Natural killer cell treated with Interleukin-12 subunit alpha and Interleukin-12 subunit beta and Interleukin-15 and Interleukin-18, amount 100 ng/mL, for 72 hours (primary cell): ENCODE measurements around the gene CALD1. TPM values are rescaled to one million over a fixed set of nuclear protein-coding genes. Genes with fewer than 3 reads are reported as not detected.

Source experiments
- ATAC-seq, 2 donors: fragments of 150-1000 bp; cut with Tn5 transposase in 1 of 2; sonication (Bioruptor Pico), chemical (Tn5 transposase) in 1 of 2; 2 replicates each; pipeline ENCODE4 v1.10.0; 2021
- DNase-seq: peaks from one replicate; pipeline ENCODE4 v3.0.0; 2022; ENCODE audit warnings: low spot score
- H3K27ac Mint-ChIP-seq, 2 donors: 1 replicate in 1 of 2; 2 replicates in 1 of 2; pipeline ENCODE4 v1.8.0; 2022; ENCODE audit warnings: mixed read lengths in 2 of 2, mild to moderate bottlenecking in 1 of 2, moderate library complexity in 1 of 2
- H3K27me3 Mint-ChIP-seq, 2 donors: 1 replicate in 1 of 2; 2 replicates in 1 of 2; pipeline ENCODE4 v1.8.0; 2022; ENCODE audit warnings: mixed read lengths in 2 of 2
- H3K36me3 Mint-ChIP-seq: one replicate; pipeline ENCODE4 v1.8.0; 2022; ENCODE audit warnings: mixed read lengths
- H3K4me1 Mint-ChIP-seq, 2 donors: 1 replicate in 1 of 2; 2 replicates in 1 of 2; pipeline ENCODE4 v1.8.0; 2022; ENCODE audit warnings: low read depth in 2 of 2, mixed read lengths in 2 of 2, mild to moderate bottlenecking in 1 of 2
- H3K4me3 Mint-ChIP-seq: one replicate; pipeline ENCODE4 v1.8.0; 2022; ENCODE audit warnings: mixed read lengths
- H3K9me3 Mint-ChIP-seq: 2 replicates; pipeline ENCODE4 v1.8.0; 2022; ENCODE audit warnings: mixed read lengths
- total RNA-seq, 2 donors: library from RNA; stranded (reverse); gene quantifications; one replicate each; pipeline ENCODE4 v1.2.3, GENCODE V29; 2022

Gene CALD1
- total RNA-seq, 2 donors from 2014 or later = 0.11 to 0.40 TPM

DNA sequence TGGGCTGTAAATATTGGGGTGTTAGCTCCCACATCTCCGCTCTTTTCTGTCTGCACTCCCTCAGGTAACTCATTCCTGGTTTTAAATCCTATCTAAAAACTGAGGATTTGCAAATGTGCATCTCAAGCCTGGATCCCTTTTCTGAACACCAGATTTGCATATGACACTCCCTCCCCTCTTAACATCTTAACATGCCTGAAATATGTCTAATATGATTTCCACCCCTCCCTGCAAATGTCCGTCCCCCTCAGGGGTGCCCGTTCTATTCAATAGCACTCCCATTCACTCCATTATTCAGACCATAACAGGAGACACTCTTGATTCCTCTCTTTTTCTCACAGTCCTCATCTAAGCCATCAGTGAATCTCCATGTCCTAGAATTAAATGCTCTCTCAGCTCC lies 8.3 kb upstream of the CALD1 start:
- Mint-ChIP-seq H3K36me3 (no peaks in the 10 kb centered on the region), H3K9me3 (no peaks in the 10 kb centered on the region), H3K4me3 (no peak overlapping the region), H3K4me1 (no peaks in the 10 kb centered on the region), H3K27ac (no peak overlapping the region), H3K27me3 (peaks cover 20 to 26% of the 10 kb centered on the region in 2 donors)
- DNase-seq = no peak
- no peak for ATAC-seq

DNA sequence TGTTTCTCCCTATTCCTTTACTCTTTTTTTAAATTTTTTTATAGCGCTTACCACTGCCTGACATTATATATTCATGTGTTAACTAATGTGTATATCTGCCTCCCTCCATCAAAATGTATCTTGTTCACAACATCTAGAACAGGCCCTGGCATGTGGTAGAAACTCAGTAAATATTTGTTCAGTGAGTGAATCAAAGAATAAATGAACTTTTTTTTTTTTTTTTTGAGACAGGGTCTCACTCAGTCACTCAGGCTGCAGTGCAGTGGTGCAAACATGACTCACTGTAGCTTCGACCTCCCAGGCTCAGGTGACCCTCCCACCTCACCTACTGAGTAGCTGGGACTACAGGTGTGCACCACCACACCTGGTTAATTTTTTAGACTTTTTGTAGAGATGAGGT lies 7.5 kb upstream of the CALD1 start:
- Mint-ChIP-seq H3K4me3 (no peak overlapping the region), H3K36me3 (no peaks in the 10 kb centered on the region), H3K9me3 (no peaks in the 10 kb centered on the region), H3K4me1 (no peaks in the 10 kb centered on the region), H3K27me3 (peaks cover 15 to 22% of the 10 kb centered on the region in 2 donors), H3K27ac (no peak overlapping the region)
- ATAC-seq = no peak
- no peak for DNase-seq

DNA sequence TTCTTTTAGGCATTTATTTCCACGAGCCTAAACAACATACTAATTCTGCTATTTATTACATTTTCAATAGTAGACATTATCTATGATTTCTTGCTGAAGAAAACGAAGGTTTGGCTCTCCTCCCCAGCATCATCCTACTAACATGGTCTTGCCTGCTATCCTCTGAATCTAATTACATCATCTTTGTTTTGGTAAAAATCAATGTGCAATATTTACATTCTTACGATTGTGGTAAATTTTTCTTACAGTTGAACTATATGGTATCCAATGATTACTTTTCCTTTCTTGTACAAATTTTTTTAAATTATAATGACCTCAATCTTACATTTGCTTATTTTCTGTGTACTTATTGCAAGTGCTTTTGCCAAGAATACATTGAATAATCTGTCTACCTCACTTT lies 7.0 kb upstream of the CALD1 start:
- no peak for ATAC-seq
- DNase-seq = no peak
- Mint-ChIP-seq H3K27me3 (peaks cover 17 to 26% of the 10 kb centered on the region in 2 donors), H3K9me3 (no peaks in the 10 kb centered on the region), H3K4me1 (no peaks in the 10 kb centered on the region), H3K36me3 (no peaks in the 10 kb centered on the region), H3K4me3 (no peak overlapping the region), H3K27ac (no peak overlapping the region)

DNA sequence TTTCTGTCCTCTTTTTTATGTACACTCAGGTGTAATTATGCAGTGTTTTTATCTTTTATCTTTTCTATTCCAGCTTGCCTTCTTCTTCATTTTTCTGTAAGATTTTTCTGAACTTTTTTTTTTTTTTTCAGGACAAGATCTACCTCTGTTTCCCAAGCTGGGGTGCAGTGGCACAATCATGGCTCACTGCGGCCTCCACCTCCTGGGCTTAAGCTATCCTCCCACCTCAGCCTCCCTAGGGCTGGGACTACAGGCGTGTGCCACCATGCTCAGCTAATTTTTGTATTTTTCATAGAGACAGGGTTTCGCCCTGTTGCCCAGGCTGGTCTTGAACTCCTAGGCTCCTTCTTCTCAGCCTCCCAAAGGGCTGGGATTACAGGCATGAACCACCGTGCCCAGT lies 6.3 kb upstream of the CALD1 start:
- DNase-seq (no peak), ATAC-seq (no peak)
- H3K4me3 Mint-ChIP-seq = no peak overlapping the region
- no peak overlapping the region for H3K27ac Mint-ChIP-seq
- H3K36me3 Mint-ChIP-seq = no peaks in the 10 kb centered on the region
- H3K9me3 Mint-ChIP-seq = no peaks in the 10 kb centered on the region
- no peaks in the 10 kb centered on the region for H3K4me1 Mint-ChIP-seq
- H3K27me3 Mint-ChIP-seq = peaks cover 19 to 29% of the 10 kb centered on the region in 2 donors

DNA sequence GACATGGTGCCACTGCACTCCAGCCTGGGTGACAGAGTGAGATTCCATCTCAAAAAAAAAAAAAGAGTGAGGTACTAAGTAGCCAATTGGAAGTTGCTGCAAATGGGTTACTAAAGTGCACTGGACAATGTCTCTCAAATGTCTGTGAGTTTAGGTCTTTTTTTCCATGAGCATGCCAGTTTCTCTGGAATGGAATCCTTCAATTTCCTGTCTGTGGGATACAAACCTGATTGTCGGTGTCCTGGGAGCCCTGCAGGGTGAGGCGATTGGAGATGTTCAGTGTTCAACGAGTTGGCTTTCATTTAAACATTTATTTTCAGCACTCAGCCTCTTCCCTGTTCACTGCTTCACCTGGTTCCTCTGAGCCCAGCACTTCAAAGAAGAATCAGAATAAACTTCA lies 5.3 kb upstream of the CALD1 start:
- Mint-ChIP-seq H3K4me3 (no peak overlapping the region), H3K36me3 (no peaks in the 10 kb centered on the region), H3K27ac (no peak overlapping the region), H3K27me3 (peaks cover 19 to 36% of the 10 kb centered on the region in 2 donors), H3K9me3 (no peaks in the 10 kb centered on the region), H3K4me1 (no peaks in the 10 kb centered on the region)
- DNase-seq (no peak), ATAC-seq (no peak)

DNA sequence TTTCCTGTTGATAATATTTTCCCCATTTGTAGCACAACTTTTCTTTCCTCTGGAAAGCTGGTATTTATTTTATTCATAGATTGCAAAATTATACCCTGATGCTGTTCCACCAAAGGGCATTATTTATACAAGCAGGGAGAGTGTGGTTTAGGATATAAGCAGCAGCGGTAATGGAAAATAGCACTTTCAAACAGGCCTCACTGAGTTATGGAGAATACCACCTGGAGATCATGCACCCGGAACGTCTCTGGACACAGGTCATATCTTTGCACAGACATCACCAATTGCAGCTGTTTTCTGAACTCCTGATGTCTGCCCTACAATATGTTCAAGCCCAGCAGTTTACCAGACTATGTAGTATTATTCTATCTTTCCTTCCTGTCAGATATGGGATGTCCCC lies 2.0 kb upstream of the CALD1 start:
- Mint-ChIP-seq H3K9me3 (no peaks in the 10 kb centered on the region), H3K27me3 (peaks cover 17 to 45% of the 10 kb centered on the region in 2 donors), H3K4me3 (no peak overlapping the region), H3K4me1 (no peaks in the 10 kb centered on the region), H3K36me3 (no peaks in the 10 kb centered on the region), H3K27ac (no peak overlapping the region)
- DNase-seq (no peak), ATAC-seq (no peak)

DNA sequence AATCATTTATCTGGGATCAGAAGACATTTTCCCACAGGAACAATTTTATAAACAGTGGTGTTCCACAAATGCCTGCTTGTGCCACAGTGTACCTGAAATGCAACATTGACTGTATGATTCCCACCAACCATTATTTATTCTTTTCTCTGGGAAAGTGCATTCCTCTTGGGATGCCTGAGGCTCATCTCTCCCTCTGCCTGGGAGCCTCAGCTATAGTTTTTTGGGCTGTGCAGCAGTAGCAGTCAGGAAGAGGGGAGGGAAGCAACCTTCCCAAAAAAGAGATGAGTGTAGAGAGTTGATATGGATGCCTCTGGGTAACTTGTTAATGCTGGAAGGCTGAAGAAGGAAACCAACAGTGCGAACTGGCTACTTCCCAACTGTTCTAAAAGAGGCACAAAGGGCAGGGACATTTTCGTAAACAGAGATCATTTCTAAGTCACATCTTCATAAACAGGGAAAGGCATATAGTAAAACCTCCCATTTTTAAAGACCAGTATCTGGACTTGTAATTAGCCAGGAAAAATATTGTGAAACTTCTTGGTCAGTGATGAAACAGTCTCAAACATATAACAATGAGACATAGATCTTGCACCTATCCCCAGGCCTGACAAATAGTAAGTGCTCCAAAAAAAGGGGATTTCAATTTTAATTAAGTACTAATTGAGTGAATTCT lies 1.4 kb upstream of the CALD1 start:
- H3K4me1 Mint-ChIP-seq = no peaks in the 10 kb centered on the region
- peaks cover 14 to 45% of the 10 kb centered on the region in 2 donors for H3K27me3 Mint-ChIP-seq
- no peak overlapping the region for H3K4me3 Mint-ChIP-seq
- H3K36me3 Mint-ChIP-seq = no peaks in the 10 kb centered on the region
- H3K27ac Mint-ChIP-seq = no peak overlapping the region
- DNase-seq (no peak), ATAC-seq (no peak)
- no peaks in the 10 kb centered on the region for H3K9me3 Mint-ChIP-seq

DNA sequence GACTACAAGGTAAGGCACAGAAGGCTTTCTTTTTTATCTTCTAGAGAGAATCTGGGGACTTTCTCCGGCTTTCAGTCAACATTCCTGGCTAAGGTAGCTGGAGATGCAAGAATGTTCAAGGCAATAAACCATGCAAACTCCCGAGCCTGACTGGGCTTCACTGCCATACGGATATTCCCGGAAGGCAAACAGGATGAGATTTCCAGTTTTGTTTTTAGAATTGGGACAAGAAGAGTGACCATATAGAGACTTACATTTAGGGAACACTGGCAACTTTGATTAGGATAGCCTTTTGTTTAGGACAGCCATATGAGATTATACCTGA lies 269 bp downstream of the CALD1 start:
- Mint-ChIP-seq H3K27me3 (peaks cover 12 to 42% of the 10 kb centered on the region in 2 donors), H3K4me1 (no peaks in the 10 kb centered on the region), H3K9me3 (no peaks in the 10 kb centered on the region), H3K27ac (no peak overlapping the region), H3K36me3 (no peaks in the 10 kb centered on the region), H3K4me3 (no peak overlapping the region)
- DNase-seq (no peak), ATAC-seq (no peak)

DNA sequence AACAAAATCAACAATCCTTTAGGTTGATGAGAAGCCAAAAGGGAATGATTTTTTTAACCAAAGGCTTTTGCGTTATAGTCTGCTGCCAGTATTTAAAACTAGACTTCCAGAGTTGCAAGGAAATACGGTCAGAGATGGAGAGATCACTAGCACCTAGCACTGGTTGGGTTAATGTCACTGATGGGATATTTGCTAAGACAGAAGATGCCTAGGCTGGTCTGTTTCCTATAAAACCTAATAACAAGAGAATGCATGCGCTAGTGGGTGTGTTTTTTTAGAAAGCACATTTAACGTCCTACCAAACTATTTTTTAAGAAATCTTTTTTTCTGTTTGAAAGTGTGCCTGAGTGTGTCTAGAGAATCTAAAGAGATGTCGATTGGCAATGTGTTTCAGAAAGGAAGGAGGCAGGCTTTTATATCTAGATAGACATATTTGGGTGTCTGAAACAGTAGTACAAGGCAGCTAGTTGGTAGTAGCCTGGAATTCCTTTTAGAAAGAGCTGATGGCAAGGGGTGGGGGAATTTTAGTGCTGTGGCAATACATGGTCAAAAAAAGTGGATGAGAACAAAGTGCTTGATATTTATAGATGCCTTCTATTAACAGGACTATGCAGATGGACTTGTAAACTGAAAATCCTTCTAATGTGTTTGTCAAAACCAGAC lies 863 bp downstream of the CALD1 start:
- DNase-seq (no peak), ATAC-seq (no peak)
- Mint-ChIP-seq H3K27me3 (peaks cover 11 to 38% of the 10 kb centered on the region in 2 donors), H3K27ac (no peak overlapping the region), H3K36me3 (no peaks in the 10 kb centered on the region), H3K9me3 (no peaks in the 10 kb centered on the region), H3K4me3 (no peak overlapping the region), H3K4me1 (no peaks in the 10 kb centered on the region)

DNA sequence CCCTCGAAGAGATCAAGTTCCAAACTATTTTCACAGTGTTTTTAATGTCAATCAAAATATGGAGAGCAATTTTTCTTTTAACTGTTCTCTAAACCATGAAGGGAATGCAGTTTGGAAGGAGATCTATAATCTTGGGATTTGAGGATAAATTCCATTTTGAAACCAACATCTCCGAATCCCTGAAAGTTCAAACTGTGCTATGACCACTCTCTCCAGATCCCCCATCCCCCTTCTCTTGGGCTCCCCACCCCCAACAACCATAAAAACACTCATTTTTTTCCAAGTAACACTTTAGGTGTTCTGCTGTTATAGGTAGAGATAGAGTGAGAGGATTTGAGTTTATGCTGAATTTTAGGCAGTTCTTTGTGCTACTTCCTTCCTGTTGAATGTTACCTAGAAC lies 1.7 kb downstream of the CALD1 start:
- no peak overlapping the region for H3K4me3 Mint-ChIP-seq
- H3K36me3 Mint-ChIP-seq = no peaks in the 10 kb centered on the region
- H3K27ac Mint-ChIP-seq = no peak overlapping the region
- H3K27me3 Mint-ChIP-seq = peaks cover 11 to 34% of the 10 kb centered on the region in 2 donors
- no peaks in the 10 kb centered on the region for H3K4me1 Mint-ChIP-seq
- H3K9me3 Mint-ChIP-seq = no peaks in the 10 kb centered on the region
- DNase-seq (no peak), ATAC-seq (no peak)

DNA sequence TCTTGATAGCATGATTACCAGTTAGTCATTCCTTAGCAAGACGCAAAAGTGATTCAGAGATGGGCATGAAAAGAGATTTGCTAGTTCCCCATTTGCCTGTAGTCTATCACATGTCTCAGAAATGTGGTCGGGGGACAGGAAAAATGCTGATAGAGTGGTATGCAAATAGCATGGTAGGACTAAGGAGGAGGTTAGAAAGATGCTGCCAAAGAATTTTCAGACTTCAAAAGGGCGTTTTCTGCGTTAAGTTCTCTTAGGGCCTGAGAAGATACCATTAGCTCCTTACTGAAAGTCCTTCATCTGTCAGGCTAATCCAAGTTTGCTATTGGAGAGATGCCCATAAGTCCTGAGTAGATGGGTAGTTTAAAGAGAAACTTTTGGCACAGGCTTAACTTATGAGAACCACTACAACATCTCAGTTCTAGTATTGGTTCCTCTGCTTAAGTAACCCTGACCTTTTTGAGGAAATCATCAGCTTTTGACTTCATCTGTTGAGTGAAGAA lies 2.7 kb downstream of the CALD1 start:
- Mint-ChIP-seq H3K9me3 (no peaks in the 10 kb centered on the region), H3K27ac (no peak overlapping the region), H3K27me3 (peaks cover 11 to 29% of the 10 kb centered on the region in 2 donors), H3K36me3 (no peaks in the 10 kb centered on the region), H3K4me3 (no peak overlapping the region), H3K4me1 (no peaks in the 10 kb centered on the region)
- no peak for DNase-seq
- ATAC-seq = no peak

DNA sequence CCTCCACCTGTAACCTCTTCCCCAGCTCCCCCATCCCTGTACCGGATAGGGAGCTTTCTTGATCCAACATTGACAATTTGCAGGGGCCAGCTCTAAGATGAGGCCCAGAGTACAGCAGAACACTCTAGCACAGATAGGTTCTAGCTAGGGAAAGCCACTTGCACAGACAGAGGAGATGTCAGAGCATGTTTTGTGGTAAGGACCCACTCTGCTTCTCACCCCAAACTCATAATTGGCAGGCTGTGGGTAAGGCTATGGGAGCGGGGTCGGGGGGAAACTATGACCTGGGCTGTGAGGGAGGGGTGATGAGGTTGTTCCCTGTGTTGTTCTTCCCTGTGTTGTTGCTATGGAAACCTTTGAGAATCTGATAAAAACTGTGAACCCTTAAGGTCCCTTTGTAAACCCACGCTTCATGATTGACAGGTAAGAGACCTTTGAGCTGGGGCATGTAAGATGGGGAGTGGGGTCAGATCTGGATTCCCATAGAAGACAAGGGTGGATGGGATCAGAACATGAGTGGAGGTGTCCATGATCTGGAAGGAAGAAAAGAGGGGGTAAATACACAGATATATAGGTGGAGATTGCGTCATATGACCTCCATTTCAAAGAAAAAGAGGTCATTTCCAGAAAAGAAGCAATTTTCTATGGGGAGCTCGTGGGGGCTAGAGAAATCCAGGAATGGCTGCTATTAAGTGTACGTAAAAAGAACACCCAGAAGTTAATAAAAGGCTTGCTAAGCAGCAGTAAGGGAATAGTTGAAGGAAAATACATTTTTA lies 4.0 kb downstream of the CALD1 start:
- no peak overlapping the region for H3K4me3 Mint-ChIP-seq
- H3K9me3 Mint-ChIP-seq = no peaks in the 10 kb centered on the region
- peaks cover 6 to 23% of the 10 kb centered on the region in 2 donors for H3K27me3 Mint-ChIP-seq
- peak in 1 of 2 donors; percentile 28 for ATAC-seq
- no peak for DNase-seq
- no peaks in the 10 kb centered on the region for H3K4me1 Mint-ChIP-seq
- H3K27ac Mint-ChIP-seq = no peak overlapping the region
- H3K36me3 Mint-ChIP-seq = no peaks in the 10 kb centered on the region

DNA sequence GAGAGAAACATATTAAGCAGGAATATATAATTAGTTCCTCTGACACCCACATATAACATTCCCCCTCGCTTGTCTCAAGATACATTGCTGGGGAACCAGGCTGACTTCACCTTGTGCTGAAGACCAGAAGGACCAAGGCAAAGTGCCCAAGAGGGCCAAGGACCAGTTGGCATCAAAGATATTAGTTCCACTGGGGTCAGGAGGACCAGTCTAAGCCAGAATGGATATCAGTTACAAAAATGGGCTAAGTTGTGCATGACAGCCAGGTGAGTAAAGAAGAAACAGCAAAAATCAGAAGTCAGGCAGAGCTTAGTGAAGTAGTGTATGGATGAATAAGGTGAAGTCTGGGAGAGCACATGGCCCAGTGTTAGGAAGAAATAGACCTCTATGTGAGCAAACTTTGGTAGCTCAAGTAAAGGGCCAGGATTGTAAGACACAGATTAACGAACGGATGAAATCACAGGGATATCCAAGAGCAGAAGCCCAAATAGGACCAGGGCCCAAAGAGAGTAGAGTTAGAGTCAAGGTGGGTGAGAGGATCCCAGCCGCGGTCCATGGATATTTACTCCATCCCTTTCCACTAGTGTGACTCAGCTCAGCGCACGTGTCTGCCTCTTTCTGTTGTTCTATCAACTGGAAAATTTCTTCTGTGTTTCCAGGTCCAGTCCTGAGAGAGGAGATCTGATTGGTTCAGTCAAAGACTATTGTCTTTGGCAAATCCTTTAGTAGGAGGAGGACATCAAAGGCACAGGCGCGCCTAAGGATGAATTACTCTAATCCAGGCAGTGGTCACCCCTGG lies 5.0 kb downstream of the CALD1 start:
- Mint-ChIP-seq H3K27ac (no peak overlapping the region), H3K27me3 (peaks cover 6 to 13% of the 10 kb centered on the region in 2 donors), H3K9me3 (no peaks in the 10 kb centered on the region), H3K4me1 (no peaks in the 10 kb centered on the region), H3K36me3 (no peaks in the 10 kb centered on the region), H3K4me3 (no peak overlapping the region)
- DNase-seq (no peak), ATAC-seq (no peak)
